ENCODE measurements around the gene PPP6C.
"Not testable (repeated sequence)": the region's sequence is repeated elsewhere in the genome, so short reads cannot be mapped to it uniquely, and the experiment has no call there.

Gene PPP6C

DNA sequence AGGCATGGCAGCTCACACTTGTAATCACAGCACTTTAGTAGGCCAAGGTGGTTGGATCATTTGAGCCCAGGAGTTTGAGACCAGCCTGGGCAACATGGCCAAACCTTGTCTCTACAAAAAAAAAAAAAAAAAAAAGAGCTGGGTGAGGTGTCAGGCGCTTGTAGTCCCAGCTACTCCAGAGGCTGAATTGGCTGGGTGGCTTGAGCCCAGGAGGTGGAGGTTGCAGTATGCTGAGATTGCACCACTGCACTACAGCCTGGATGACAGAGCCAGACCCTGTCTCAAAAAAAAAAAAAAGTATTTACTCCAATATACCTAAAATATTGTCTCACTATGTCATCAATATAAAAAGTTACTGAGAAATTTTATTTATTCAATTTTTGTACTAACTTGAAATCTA, 49.0 kb downstream of the PPP6C start:
- DNase-seq: no peak

DNA sequence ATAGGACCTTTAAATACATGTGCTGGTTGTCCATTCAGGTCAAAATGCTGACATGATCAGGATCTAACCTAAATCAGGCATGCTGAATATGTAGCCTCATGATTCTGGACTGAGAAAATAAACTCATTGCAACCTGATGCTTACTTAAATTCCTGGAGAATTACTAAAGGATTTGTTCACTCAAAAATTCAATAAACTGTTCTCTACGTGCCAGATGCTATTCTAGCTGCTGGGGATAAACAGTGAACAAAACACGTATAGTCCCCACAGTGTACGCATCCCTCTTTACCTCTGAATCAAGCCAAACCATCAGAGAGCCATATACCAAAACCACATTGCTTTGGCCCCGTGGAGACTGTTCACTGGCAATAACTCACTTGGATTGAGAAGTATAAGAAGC, 52.4 kb downstream of the PPP6C start:
- DNase-seq: no peak

DNA sequence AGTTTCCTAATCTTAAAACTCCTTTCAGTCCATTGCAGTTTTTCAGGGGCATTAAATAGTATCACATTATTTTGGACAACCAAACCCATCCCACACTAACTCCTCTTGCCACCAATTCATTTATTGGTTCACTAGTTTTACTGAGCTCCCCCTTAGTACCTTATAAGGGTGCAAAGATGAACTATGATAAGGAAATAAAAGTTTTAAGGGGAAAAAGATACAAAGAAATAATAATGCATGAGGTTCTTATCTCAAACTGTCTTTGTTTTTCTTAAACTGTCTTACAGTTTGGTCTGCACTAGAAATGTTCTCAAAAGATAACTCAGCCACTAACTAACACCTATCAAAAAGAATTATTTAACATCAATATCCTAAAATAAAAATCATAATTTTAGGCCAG, 54.6 kb downstream of the PPP6C start:
- DNase-seq: no peak

DNA sequence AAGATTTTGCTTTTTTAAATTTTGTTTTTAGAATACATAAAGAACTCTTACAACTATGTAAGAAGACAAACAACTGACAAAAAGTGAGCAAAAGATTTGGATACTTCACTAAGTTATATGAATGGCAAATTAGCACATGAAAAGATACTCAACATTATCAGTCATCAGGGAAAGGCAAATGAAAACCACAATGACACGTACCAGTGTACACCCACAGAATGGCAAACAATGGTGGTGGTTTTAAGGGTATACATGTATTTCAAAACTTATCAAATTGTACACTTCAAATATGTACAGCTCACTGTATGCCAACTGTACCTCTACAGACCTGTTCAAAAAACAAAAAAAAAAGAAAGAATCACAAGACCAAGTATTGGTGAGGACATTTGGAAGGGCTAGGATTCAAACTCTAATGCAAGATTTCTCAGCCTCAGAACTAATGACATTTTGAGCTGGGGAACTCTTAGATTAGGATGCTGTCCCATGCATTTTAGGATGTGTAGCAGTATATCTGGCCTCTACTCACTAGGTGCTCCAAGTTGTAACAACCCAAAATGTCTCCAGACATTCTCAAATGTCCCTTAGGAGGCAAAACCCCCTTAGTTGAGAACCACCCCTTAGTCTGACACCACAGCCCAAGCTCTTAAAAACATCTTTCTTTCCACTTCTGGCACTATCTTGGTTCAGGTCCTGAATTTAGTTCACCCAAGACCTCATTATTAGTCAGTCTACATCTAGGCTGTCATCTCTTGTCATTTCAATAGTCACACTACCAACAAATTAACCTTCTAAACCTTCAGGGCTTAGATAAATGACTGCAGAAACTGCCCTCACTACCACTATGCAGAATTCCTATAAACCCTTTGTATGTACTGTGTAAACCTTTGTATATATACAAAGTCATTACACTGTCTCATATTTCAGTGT, 55.9 kb downstream of the PPP6C start:
- DNase-seq: no peak

DNA sequence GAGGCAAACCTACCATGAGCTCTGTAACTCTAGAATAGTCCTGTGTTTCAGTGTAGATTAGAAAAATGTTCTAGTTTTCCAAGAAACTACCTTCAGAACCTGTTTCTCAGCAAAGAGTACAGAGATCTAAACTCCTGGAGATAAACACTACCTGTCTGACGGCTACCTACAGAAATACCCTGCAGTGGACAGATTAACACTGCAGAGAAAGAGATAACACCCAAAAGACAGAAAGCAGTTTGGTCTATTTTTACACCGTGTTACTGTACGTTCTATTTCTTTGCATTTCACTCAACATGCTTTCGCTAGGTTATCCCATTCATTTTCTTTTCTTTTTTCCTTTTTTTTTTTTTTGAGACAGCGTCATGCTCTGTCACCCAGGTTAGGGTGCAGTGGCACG, 57.8 kb downstream of the PPP6C start:
- no peak for DNase-seq

DNA sequence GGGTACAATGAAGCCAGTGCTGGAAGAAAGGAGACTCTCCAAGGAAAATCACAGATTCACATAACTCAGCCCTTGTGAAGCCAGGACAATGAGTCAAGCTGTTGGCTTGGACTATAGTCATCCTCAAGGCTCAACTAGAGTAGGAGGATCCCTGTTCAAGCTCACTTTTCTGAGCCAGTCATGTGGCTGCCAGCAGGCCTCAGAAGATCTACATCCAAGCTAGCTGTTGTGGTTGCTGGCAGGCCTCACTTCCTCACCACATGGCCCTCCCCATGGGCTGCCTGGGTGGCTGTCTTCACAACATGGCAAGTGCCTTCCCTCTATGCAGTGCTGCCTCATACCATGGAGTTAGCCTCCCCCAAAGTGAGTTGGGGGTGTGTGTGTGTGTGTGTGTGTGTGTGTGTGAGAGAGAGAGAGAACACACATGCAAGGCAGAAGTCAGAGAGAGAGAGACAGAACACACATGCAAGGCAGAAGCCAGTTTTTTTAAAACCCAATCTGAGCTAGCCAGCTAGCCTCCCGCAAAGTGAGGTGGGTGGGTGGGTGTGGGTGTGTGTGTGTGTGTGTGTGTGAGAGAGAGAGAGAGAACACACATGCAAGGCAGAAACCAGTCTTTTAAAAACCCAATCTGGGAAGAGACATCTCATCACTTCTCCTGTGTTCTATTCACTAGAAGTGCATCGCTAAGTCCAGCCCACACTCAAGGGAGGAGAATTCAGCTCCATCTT, 63.4 kb downstream of the PPP6C start:
- DNase-seq: peak; percentile 83

DNA sequence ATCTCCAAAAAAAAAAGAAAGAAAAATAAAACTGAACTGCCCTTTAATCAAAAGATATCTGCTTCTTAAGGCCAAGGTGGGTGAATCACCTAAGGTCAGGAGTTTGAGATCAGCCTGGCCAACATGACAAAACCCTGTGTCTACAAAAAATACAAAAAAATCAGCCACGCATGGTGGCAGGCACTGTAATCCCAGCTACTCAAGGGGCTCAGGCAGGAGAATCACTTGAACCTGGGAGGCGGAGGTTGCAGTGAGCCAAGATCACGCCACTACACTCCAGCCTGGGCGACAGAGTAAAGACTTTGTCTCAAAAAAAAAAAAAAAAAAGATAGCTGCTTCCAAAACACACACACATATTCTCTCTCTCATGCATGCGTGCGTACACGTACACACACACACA, 64.1 kb downstream of the PPP6C start:
- DNase-seq: no peak

DNA sequence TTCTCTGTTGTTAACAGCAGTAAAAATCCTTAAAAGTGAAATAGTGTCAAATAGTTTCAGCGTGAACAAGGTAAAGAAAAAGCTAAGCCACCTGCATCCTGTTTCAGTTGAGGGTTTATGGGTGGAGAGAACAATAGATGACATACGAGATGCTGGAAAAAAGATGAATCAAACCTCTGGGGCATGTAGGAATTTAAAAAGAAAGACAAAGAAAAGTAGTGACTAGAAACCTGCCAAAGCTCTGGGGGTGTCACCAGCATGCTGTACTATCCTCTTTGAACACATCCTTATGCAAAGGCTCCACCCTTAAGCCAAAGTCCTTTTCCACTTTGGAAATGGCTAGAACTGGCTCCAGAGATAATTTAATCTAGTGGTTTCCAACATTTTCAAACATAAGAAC, 68.5 kb downstream of the PPP6C start:
- DNase-seq: no peak

DNA sequence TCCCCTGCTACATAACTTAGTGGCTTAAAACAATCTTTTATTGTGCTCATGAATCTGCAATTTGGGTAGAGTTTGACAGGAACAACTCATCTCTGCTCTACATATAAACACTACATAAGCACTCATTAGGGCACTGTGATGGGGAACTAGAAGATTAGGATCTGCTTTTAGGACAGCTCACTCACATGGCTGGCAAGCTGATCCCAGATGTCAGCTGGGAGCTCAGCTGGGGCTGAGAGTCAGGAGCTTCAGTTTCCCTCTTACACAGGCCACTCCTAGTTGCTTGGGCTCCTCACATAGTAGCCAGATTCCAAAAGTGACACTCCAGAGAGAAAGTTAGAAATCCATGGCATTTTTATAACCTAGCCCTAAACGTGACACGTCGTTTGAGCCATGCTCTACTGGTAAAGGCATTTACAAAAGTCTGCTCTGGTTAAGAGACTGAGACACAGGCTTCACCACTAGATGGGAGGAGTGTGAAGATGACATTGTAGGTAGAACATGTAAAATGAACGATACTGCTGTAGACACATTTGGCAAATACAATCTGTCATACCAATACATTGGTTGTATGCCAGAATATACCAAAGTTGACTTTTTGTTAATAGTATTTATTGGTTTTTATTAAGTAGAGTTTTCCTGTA, 69.8 kb downstream of the PPP6C start:
- DNase-seq: peak; percentile 11

DNA sequence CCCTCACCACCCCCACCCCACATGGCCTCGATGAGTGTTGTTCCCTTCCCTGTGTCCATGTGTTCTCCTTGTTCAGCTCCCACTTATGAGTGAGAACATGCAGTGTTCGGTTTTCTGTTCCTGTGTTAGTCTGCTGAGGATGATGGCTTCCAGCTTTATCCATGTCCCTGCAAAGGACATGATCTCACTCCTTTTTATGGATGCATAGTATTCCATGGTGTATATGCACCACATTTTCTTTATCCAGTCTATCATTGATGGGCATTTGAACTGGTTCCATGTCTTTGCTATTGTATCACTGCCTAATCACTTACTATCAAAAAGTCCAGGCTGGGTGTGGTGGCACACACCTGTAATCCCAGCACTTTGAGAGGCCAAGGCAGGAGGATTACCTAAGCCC, 70.9 kb downstream of the PPP6C start:
- not testable (repeated sequence) for DNase-seq

DNA sequence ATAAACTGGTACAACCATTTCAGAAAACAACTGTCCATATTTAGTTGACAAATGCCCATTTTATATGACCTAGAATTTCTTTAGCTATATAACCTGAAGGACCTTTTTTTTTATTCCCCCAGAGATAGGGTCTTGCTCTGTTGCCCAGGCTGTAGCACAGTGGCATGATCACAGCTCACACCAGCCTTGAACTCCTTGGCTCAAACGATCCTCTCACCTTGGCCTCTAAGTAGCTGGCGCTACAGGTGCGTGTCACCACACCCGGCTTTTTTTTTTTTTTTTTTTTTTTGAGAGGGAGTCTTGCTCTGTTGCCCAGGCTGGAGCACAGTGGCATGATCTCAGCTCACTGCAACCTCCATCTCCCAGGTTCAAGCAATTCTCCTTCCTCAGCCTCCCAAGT, 75.1 kb downstream of the PPP6C start:
- not testable (repeated sequence) for DNase-seq

DNA sequence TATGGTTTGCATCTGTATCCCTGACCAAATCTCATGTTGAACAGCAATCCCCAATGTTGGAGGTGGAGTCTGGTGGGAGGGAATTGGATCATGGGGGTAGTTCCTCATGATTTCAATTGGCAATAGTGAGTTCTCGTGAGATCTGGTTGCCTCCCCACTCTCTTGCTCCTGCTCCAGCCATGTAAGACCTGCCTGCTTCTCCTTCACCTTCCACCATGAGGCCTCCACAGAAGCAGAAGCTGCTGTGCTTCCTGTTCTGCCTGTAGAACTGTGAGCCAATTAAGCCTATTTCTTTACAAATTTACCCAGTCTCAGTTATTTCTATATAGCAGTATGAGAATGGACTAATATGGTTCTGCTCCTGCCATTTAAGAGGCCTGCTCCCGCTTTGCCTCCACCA, 79.1 kb downstream of the PPP6C start:
- no peak for DNase-seq

DNA sequence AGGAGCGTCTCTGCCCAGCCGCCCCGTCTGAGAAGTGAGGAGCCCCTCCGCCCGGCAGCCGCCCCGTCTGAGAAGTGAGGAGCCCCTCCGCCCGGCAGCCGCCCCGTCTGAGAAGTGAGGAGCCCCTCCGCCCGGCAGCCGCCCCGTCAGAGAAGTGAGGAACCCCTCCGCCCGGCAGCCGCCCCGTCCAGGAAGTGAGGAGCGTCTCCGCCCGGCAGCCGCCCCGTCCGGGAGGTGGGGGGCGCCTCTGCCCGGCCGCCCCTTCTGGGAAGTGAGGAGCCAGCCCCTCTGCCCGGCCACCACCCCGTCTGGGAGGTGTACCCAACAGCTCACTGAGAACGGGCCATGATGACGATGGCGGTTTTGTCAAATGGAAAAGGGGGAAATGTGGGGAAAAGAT, 81.1 kb downstream of the PPP6C start:
- DNase-seq: not testable (repeated sequence)

DNA sequence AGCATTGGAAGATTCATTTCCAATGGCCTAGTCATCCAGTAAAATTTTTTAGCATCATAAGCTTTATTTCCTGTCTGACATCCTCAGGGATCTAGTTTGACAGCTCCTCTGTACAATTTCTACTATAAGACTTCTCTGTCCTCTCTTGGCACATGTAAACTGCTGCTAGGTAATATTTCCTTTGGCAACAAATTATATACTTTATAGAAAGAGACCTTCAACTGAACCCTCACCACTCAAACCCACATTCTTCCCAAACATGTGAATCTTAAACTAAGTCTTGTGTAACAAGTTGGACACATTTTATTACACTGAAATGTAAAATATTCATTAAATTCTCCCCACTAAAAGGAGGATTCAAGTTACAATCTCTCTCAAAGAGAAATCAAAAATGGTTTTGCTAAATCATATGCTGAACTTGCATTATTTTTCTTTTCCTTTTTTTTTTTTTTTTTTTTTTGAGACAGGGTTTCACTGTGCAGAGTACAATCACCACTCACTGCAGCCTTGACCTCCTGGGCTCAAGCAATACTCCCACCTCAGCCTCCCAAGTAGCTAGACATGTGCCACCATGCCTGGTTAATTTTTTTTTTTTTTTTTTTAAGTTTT, 83.2 kb downstream of the PPP6C start:
- DNase-seq: no peak

DNA sequence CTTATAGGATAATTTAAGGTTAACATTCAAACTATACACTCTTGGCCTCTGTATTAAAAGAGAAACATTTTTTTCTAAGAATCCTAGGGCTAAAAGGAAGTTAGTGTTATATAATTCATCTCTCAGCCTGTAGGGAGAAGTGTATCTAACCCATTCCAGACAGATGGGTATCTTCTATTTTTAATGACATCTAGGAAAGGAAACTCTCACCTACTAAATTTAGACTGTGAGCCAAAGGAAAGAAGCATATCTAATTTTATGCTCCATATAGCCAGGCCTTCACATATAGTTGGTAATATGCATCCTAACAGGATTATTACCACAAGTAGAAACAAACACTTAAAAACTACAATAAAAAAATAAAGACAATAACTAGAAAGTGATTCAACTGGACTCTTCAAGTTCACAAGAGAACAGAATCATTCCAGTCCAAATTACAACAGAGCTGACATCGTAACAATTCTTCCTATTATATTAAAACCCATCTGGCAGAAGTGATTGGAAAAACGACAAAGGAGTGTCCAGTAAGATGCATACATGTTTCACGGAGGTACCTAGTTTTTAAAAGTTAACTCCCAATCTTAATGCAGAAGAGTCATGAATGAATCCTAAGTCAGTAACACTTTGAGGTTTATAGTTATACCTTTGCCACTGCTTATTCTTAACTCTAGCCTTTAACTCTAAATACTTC, 85.7 kb downstream of the PPP6C start:
- DNase-seq: no peak

DNA sequence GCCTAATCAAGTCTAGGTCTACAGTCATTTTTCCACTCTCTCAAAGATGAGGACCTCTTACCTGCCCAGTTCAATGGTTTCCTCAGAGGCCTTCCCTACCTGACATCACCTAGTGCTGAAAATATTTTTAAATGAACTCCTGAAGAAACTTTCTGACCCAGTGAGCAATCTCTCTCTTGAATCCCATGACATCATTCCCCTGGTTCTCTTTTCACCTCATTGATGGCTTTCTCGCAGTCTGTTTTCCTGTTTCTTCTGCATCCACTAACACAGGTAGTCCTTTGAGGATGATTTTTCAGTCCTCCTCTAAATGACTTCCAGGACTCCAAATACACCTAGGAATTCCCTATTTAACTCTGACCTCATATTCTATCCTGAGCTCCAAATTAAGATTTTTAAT, 86.6 kb downstream of the PPP6C start:
- DNase-seq: no peak

DNA sequence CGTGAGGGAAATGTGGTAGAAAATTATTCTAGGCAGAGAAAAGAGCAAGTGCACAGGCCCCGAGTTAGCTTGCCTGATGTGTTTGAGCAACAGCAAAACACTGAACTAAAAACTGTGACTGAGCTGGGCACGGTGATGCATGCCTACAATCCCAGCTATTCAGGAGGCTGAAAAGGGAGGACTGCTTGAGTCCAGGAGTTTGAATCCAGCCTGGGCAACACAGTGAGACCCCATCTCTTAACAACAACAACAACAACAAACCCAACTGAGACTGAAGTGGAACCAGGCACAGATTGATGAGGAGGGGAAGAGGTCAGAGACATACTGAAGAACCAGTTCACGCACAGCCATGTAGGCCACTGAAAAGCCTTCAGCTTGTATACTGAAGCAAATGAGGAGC, 88.8 kb downstream of the PPP6C start:
- no peak for DNase-seq

DNA sequence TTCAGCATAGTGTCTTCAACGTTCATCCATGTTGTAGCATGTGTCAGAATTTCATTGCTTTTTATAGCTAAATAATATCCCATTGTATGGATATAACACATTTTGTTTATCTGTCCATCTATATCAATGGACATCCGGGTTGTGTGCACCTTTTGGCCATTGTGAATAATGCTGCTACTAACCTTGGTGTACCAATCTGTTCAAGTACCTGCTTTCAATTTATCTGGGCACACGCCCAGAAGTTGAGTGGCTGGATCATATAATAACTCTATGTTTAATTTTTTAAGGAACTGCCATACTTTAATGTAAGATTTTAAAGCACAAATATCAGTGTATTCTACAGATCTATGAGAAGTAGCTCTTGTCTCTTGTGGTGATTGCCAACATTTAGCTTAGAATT, 89.8 kb downstream of the PPP6C start:
- DNase-seq: no peak
